GM12878 (cell line): ENCODE data around the gene HLX. TPM values are rescaled to one million over a fixed set of nuclear protein-coding genes. Genes with fewer than 3 reads are reported as not detected.

ENCODE experiments used
- ATAC-seq: fragments of 200-7000 bp; cut with Tn5 transposase; 3 replicates; pipeline ENCODE4 v1.9.1; 2020; ENCODE audit warnings: mild to moderate bottlenecking, moderate library complexity
- BruUV-seq: library from RNA; stranded (reverse); fragments of 400-500 nt; replicated peaks from 2 replicates; lab custom pipeline; 2021; lab: Mats Ljungman, UMichigan
- CTCF ChIA-PET: fragments of 300-600 bp; sonication (Branson Sonifier 250); formaldehyde crosslinking; extraction: SDS; loops from one replicate; lab custom pipeline; 2021; ENCODE audit warnings: inconsistent platforms; lab: Yijun Ruan, JAX
- POLR2A ChIA-PET: fragments of 350-600 bp; formaldehyde crosslinking; extraction: SDS; loops from one replicate; lab custom pipeline; 2021; ENCODE audit warnings: inconsistent platforms; lab: Charles Lee
- RAD21 ChIA-PET: fragments of 300-600 bp; sonication (Branson Sonifier 250); formaldehyde crosslinking; loops from one replicate; lab custom pipeline; 2023; ENCODE audit warnings: antibody characterized with exemption; ENCODE audit not compliant: unreplicated experiment; lab: Charles Lee
- SMC1A ChIA-PET: fragments of 300-600 bp; sonication (Branson Sonifier 250); formaldehyde crosslinking; loops from one replicate; lab custom pipeline; 2023; ENCODE audit not compliant: unreplicated experiment, uncharacterized antibody; lab: Charles Lee
- DNase-seq: peaks from one replicate; pipeline ENCODE4 v3.0.0-alpha.2; 2011; ENCODE audit warnings: low read depth, low spot score
- FAIRE-seq: peaks from 3 replicates; lab custom pipeline; 2011; peaks lifted over from hg19 to GRCh38; lab: Jason Lieb, UNC
- H2AFZ ChIP-seq: 2 replicates; pipeline ENCODE4 v1.6.0; 2011; ENCODE audit warnings: low read depth, low read length, control low read depth; ENCODE audit not compliant: control insufficient read depth
- H3K27ac ChIP-seq: 2 replicates; pipeline ENCODE4 v1.5.1; 2011; ENCODE audit warnings: control low read depth; ENCODE audit not compliant: control insufficient read depth, insufficient read depth
- H3K27me3 ChIP-seq, 2 experiments: replicated peaks in 1 of 2; 2 replicates each; pipeline versions ENCODE4 v1.6.0 to v1.6.1; 2011; ENCODE audit warnings: low read length in 1 of 2; ENCODE audit not compliant: control insufficient read depth in 2 of 2, insufficient read depth in 2 of 2
- H3K36me3 ChIP-seq, 2 experiments: 2 replicates each; pipeline ENCODE4 v1.5.1; 2011; ENCODE audit warnings: low read length in 1 of 2; ENCODE audit not compliant: control insufficient read depth in 2 of 2, insufficient read depth in 2 of 2
- H3K4me1 ChIP-seq: 2 replicates; pipeline ENCODE4 v1.6.1; 2011; ENCODE audit warnings: mild to moderate bottlenecking, low read length, moderate library complexity, mixed read lengths; ENCODE audit not compliant: control insufficient read depth, insufficient read depth
- H3K4me2 ChIP-seq: 2 replicates; pipeline ENCODE4 v1.6.0; 2011; ENCODE audit warnings: control low read depth; ENCODE audit not compliant: control insufficient read depth, insufficient read depth
- H3K4me3 ChIP-seq: fragments of 200-600 bp; sonication (generic); 2 replicates; pipeline ENCODE4 v1.5.1; 2016
- H3K79me2 ChIP-seq: 2 replicates; pipeline ENCODE4 v1.6.0; 2011; ENCODE audit warnings: low read length; ENCODE audit not compliant: control insufficient read depth, insufficient read depth
- H3K9ac ChIP-seq: 2 replicates; pipeline ENCODE4 v1.8.0; 2011; ENCODE audit warnings: low read length, control low read depth, mixed read lengths; ENCODE audit not compliant: control insufficient read depth, insufficient read depth
- H3K9me3 ChIP-seq: replicated peaks from 3 replicates; pipeline ENCODE4 v1.5.1; 2011; ENCODE audit warnings: mild to moderate bottlenecking, low read length; ENCODE audit not compliant: control insufficient read depth, insufficient read depth
- H4K20me1 ChIP-seq: 2 replicates; pipeline ENCODE4 v1.6.0; 2011; ENCODE audit not compliant: control insufficient read depth, insufficient read depth
- ASH2L ChIP-seq: fragments of 300-600, 200-600 bp; sonication (generic); IDR thresholded peaks from 2 replicates; pipeline ENCODE4 v1.6.1; 2017; ENCODE audit warnings: low read depth, mild to moderate bottlenecking, borderline replicate concordance
- CREM ChIP-seq: IDR thresholded peaks from 2 replicates; pipeline ENCODE4 v1.6.1; 2014; ENCODE audit warnings: antibody characterized with exemption, low read depth
- GABPA ChIP-seq: IDR thresholded peaks from 2 replicates; pipeline ENCODE4 v1.6.1; 2014; ENCODE audit warnings: antibody characterized with exemption, low read depth, mild to moderate bottlenecking, inconsistent platforms
- HCFC1 ChIP-seq: fragments of 150-350 bp; IDR thresholded peaks from 2 replicates; pipeline ENCODE4 v1.6.1; 2014; ENCODE audit warnings: low read length
- LARP7 ChIP-seq: fragments of 450-650 bp; IDR thresholded peaks from 2 replicates; pipeline ENCODE4 v1.6.1; 2017; ENCODE audit warnings: mild to moderate bottlenecking
- NFIC ChIP-seq: IDR thresholded peaks from 2 replicates; pipeline ENCODE4 v1.6.1; 2012; ENCODE audit warnings: low read depth, mild to moderate bottlenecking, inconsistent platforms, low read length, moderate library complexity
- RB1 ChIP-seq: fragments of 450-650 bp; formaldehyde crosslinking; IDR thresholded peaks from 2 replicates; pipeline ENCODE4 v1.6.1; 2017; ENCODE audit warnings: mild to moderate bottlenecking, borderline replicate concordance
- WRNIP1 ChIP-seq: IDR thresholded peaks from 2 replicates; pipeline ENCODE4 v1.6.1; 2011; ENCODE audit warnings: low read depth, low read length, improper control_type of control experiment, borderline replicate concordance
- WGBS: methylation state at CpG from one replicate; pipeline ENCODE4 v1.1.6; 2016; ENCODE audit warnings: low lambda C conversion rate; ENCODE audit not compliant: insufficient replicate concordance, insufficient coverage; ENCODE audit errors: missing lambda C conversion rate; 5-methylcytosine and 5-hydroxymethylcytosine counted together
- in situ Hi-C: fragments of 300-500 bp; cut with MboI; formaldehyde crosslinking; loops from 9 replicates; pipeline ENCODE4 v1.14.3; 2018; ENCODE audit warnings: mixed read lengths
- intact Hi-C: fragments of 100-400 bp; cut with micrococcal nuclease; formaldehyde crosslinking; loops from one replicate; pipeline ENCODE4 v1.14.2; 2022; ENCODE audit not compliant: unreplicated experiment
- polyA plus RNA-seq, 11 experiments: library from polyadenylated mRNA; depleted of rRNA in 4 of 11; unstranded in 6 of 11; stranded (reverse) in 5 of 11; fragments of >200 nt; fragmentation: Nextera tagmentation in 4 of 11; fragmentation: Illumina TruSeq in 1 of 11; extraction: Ambion mirVana in 4 of 11; extraction: Trizol in 1 of 11; gene quantifications; 1 replicate in 1 of 11; 2 replicates in 10 of 11; pipeline versions ENCODE4 v1.2.1 to v1.2.3, GENCODE V29; 2011 to 2016; ENCODE audit warnings: inconsistent platforms in 2 of 11, missing spikeins in 2 of 11, low read depth in 1 of 11
- total RNA-seq, 4 experiments: library from RNA; depleted of rRNA in 3 of 4; stranded (reverse); fragments of >200 nt in 3 of 4; fragmentation: Illumina TruSeq in 1 of 4; extraction: Trizol in 1 of 4; gene quantifications; 2 replicates each; pipeline versions ENCODE4 v1.2.1 to v1.2.3, GENCODE V29; 2013 to 2021
- TF ChIP-seq, protein P1 (sequence below): IDR thresholded peaks from 2 replicates; pipeline ENCODE4 v1.6.1; 2012; ENCODE audit warnings: low read depth, low read length, improper control_type of control experiment
- TF ChIP-seq, protein P2 (sequence below): IDR thresholded peaks from 2 replicates; pipeline ENCODE4 v1.6.1; 2011; ENCODE audit warnings: low read depth, mild to moderate bottlenecking, low read length, moderate library complexity, borderline replicate concordance; ENCODE audit errors: extremely low read depth
- TF ChIP-seq, protein P3 (sequence below): fragments of 150-350 bp; IDR thresholded peaks from 2 replicates; pipeline ENCODE4 v1.6.1; 2016; ENCODE audit warnings: low read depth, low read length

HLX gene
- total and polyA plus RNA-seq, 10 of the 15 experiments (the other 5 are each of a cell fraction or from before 2014, with no cell fraction given) = 0.11 to 2.3 (median 1.1) TPM

DNA sequence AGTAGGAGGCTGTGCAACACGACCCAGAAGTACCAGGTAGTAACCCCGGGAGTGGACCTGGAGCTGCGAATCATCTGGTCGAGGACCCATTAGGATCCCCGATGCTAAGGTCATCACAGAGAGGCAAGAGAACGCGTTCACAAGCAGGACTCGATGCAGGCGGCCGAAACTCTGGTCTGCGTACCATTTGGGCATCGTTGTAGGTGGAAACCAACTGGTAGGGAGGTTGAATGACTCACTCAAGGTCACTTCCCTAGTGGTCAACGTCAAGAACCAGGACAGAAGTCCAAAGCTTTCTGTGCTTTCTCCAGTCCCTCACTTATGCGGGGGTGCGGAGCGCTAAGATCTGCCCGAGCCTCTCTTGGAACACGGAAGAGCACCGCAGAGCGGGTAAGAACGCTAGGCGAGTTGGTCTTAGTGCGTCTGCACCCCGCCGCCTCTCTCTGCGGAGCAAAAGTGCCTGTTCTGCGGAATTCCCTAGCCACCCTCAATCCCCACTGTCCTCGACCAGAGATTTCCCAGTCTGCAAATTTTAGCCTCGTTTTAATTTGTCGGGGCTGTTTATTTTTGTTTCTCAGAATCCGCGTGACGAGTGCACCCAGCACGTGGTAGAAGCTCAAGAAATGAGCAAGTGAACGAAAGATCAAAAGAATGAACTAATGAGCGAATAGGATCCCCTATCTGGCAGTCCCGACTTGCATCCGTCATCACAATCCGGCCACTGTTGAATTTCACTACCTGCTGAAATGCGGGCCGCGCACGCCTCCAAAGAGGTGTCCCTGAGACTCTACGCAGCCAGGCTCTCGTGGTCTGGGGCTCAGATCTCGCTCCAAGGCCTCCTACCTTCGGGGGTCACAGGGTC, 12.2 kb downstream of the HLX start:
- ATAC-seq (no peak), DNase-seq (no peak), FAIRE-seq (no peak)
- no peak overlapping the region for H3K4me3 ChIP-seq
- TF ChIP-seq, protein P1, sequence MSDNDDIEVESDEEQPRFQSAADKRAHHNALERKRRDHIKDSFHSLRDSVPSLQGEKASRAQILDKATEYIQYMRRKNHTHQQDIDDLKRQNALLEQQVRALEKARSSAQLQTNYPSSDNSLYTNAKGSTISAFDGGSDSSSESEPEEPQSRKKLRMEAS = no peak
- no peak for TF ChIP-seq GABPA
- TF ChIP-seq HCFC1 = no peak
- TF ChIP-seq, protein P2, sequence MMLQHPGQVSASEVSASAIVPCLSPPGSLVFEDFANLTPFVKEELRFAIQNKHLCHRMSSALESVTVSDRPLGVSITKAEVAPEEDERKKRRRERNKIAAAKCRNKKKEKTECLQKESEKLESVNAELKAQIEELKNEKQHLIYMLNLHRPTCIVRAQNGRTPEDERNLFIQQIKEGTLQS = no peak
- no peak for TF ChIP-seq NFIC
- TF ChIP-seq, protein P3, sequence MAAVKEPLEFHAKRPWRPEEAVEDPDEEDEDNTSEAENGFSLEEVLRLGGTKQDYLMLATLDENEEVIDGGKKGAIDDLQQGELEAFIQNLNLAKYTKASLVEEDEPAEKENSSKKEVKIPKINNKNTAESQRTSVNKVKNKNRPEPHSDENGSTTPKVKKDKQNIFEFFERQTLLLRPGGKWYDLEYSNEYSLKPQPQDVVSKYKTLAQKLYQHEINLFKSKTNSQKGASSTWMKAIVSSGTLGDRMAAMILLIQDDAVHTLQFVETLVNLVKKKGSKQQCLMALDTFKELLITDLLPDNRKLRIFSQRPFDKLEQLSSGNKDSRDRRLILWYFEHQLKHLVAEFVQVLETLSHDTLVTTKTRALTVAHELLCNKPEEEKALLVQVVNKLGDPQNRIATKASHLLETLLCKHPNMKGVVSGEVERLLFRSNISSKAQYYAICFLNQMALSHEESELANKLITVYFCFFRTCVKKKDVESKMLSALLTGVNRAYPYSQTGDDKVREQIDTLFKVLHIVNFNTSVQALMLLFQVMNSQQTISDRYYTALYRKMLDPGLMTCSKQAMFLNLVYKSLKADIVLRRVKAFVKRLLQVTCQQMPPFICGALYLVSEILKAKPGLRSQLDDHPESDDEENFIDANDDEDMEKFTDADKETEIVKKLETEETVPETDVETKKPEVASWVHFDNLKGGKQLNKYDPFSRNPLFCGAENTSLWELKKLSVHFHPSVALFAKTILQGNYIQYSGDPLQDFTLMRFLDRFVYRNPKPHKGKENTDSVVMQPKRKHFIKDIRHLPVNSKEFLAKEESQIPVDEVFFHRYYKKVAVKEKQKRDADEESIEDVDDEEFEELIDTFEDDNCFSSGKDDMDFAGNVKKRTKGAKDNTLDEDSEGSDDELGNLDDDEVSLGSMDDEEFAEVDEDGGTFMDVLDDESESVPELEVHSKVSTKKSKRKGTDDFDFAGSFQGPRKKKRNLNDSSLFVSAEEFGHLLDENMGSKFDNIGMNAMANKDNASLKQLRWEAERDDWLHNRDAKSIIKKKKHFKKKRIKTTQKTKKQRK = no peak
- no peak for TF ChIP-seq RB1
- TF ChIP-seq LARP7 = no peak
- TF ChIP-seq CREM = no peak
- TF ChIP-seq WRNIP1 = no peak
- no peak for TF ChIP-seq ASH2L
- intact Hi-C loops = no loop called here
- H3K27me3 ChIP-seq = peaks cover 14 to 15% of the 10 kb centered on the region in 2 experiments; a peak in 3 of 4 replicates
- H3K4me1 ChIP-seq = no peaks in the 10 kb centered on the region
- ChIA-PET CTCF (no interaction called here), SMC1A (no interaction called here), POLR2A (no interaction called here), RAD21 (no interaction called here)
- no peak overlapping the region for H3K27ac ChIP-seq
- in situ Hi-C loops = no loop called here
- H3K79me2 ChIP-seq = no peaks in the 10 kb centered on the region
- H3K36me3 ChIP-seq = no peaks in the 10 kb centered on the region
- peaks cover 3% of the 10 kb centered on the region; the same call in 1 of the 3 replicates for H3K9me3 ChIP-seq
- WGBS = 28% methylated on average over 46 of the region's 47 CpGs
- no peak overlapping the region for H3K4me2 ChIP-seq
- no TSS peak for BruUV-seq
- H2AFZ ChIP-seq = no peak overlapping the region
- H4K20me1 ChIP-seq = no peaks in the 10 kb centered on the region; the same call in 1 of the 2 replicates
- no peak overlapping the region for H3K9ac ChIP-seq
